ENCODE data around the gene FBXO3. TPM values are rescaled to one million over a fixed set of nuclear protein-coding genes. Genes with fewer than 3 reads are reported as not detected.
"Not testable (repeated sequence)": the region's sequence is repeated elsewhere in the genome, so short reads cannot be mapped to it uniquely, and the experiment has no call there.

The FBXO3 gene
- total RNA-seq, 1 experiment from 2014 or later: 32.9 TPM

DNA sequence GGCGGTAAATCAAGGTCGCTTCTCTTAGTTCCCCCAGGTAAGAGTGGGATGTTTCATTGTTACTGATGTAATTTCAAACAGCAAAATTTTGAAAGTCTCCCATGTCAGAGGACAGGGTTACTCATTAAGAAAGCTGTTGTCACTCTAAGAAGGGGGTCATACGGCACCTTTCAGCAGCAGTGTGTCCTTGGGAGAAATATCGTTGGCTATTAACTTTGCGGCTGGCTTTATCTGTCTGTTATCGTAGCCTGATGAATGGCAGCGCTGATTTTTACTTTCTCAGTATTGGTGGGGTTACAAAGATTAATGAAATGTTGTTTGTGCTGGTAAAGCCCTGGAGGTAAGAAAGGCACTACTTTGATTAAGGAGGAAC lies 27.5 kb upstream of the FBXO3 start:
- H3F3A ChIP-seq (ENCODE audit: insufficient read depth, low read depth): no peaks in the 10 kb centered on the region
- H3K36me3 ChIP-seq (ENCODE audit: low read depth): no peaks in the 10 kb centered on the region
- peak overlapping the region; percentile 35; the same call in 1 of the 2 replicates for H3K4me3 ChIP-seq
- H3K27ac ChIP-seq: no peak overlapping the region
- peak overlapping the region; percentile 78 for H3K4me2 ChIP-seq
- H3K27me3 ChIP-seq (ENCODE audit: insufficient read depth, low read depth): no peaks in the 10 kb centered on the region
- no peak for TF ChIP-seq EZH2 (IDR thresholded peaks at IDR 0.05; ENCODE audit: low read depth)
- TF ChIP-seq, protein P1, sequence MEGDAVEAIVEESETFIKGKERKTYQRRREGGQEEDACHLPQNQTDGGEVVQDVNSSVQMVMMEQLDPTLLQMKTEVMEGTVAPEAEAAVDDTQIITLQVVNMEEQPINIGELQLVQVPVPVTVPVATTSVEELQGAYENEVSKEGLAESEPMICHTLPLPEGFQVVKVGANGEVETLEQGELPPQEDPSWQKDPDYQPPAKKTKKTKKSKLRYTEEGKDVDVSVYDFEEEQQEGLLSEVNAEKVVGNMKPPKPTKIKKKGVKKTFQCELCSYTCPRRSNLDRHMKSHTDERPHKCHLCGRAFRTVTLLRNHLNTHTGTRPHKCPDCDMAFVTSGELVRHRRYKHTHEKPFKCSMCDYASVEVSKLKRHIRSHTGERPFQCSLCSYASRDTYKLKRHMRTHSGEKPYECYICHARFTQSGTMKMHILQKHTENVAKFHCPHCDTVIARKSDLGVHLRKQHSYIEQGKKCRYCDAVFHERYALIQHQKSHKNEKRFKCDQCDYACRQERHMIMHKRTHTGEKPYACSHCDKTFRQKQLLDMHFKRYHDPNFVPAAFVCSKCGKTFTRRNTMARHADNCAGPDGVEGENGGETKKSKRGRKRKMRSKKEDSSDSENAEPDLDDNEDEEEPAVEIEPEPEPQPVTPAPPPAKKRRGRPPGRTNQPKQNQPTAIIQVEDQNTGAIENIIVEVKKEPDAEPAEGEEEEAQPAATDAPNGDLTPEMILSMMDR (conservative IDR thresholded peaks at IDR 0.05): no peak
- 0 out of 2 replicates have a peak, but pooled peaks cover 5% of the 10 kb centered on the region for H3K4me1 ChIP-seq (replicated peaks; ENCODE audit: insufficient read depth)
- H3K79me2 ChIP-seq (ENCODE audit: low read depth): no peaks in the 10 kb centered on the region
- intact Hi-C loops (cut with micrococcal nuclease; ENCODE audit: unreplicated experiment): no loop called here
- no peak for DNase-seq
- no peaks in the 10 kb centered on the region for H4K20me1 ChIP-seq (ENCODE audit: insufficient read depth)
- no peaks in the 10 kb centered on the region for H3K9me3 ChIP-seq (ENCODE audit: insufficient read depth, low read depth)
- no peak overlapping the region; the same call in 1 of the 2 replicates for H2AFZ ChIP-seq
- CTCF ChIA-PET: no interaction called here
- no peaks in the 10 kb centered on the region for H3K9me2 ChIP-seq (ENCODE audit: insufficient read depth)
- POLR2A ChIA-PET (ENCODE audit: unreplicated experiment): no interaction called here
- BruUV-seq (replicated peaks): no TSS peak

- H3K9me2 ChIP-seq (ENCODE audit: insufficient read depth): no peaks in the 10 kb centered on the region
- POLR2A ChIA-PET (ENCODE audit: unreplicated experiment): interaction anchor here (0.7 kb wide), 1 partner anchor 228 kb away, joined by 7 read pairs; no protein-coding TSS in a partner anchor
- H3K9me3 ChIP-seq (ENCODE audit: insufficient read depth, low read depth): no peaks in the 10 kb centered on the region
- H2AFZ ChIP-seq: no peak overlapping the region
- H3K4me1 ChIP-seq (replicated peaks; ENCODE audit: insufficient read depth): 0 out of 2 replicates have a peak, but pooled peaks cover 5% of the 10 kb centered on the region
- no peaks in the 10 kb centered on the region for H3K36me3 ChIP-seq (ENCODE audit: low read depth)
- CTCF ChIA-PET: no interaction called here
- no peak overlapping the region for H3K4me3 ChIP-seq
- H3K79me2 ChIP-seq (ENCODE audit: low read depth): no peaks in the 10 kb centered on the region
- H3F3A ChIP-seq (ENCODE audit: insufficient read depth, low read depth): no peaks in the 10 kb centered on the region
- no peak overlapping the region for H3K4me2 ChIP-seq
- H3K27ac ChIP-seq: no peak overlapping the region
- TF ChIP-seq, protein P1 (conservative IDR thresholded peaks at IDR 0.05): no peak
- no peak for TF ChIP-seq EZH2 (IDR thresholded peaks at IDR 0.05; ENCODE audit: low read depth)
- BruUV-seq (replicated peaks): no TSS peak
- H4K20me1 ChIP-seq (ENCODE audit: insufficient read depth): no peaks in the 10 kb centered on the region
- DNase-seq: no peak
- H3K27me3 ChIP-seq (ENCODE audit: insufficient read depth, low read depth): no peaks in the 10 kb centered on the region
- intact Hi-C loops (cut with micrococcal nuclease; ENCODE audit: unreplicated experiment): no loop called here
These were observed 23.6 kb upstream of the FBXO3 start for GRCh38 chr11:33797879-33798278.

DNA sequence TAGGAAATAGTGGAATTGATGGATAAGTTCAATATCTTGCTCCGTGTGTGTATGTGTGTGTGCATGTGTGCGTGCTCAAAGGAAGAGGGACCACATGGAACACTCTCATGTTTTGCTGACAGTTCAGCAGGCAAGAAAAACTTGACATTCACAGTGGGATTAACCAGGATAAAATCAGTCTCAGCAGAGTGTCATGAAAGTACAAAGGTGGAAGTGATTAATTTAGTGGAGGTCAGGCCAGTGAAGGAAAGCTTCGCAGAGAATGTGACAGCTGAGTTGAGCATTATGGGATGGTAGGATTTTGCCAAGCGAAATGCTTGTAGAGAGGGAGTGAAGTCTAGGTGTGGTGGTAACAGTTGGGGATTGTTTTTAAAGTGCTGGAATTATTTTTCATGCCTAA lies 15.7 kb upstream of the FBXO3 start:
- BruUV-seq (replicated peaks): no TSS peak
- Histone ChIP-seq H3K27ac (no peak overlapping the region), H3K36me3 (ENCODE audit: low read depth) (no peaks in the 10 kb centered on the region), H2AFZ (no peak overlapping the region), H3K4me3 (no peak overlapping the region), H3F3A (ENCODE audit: insufficient read depth, low read depth) (no peaks in the 10 kb centered on the region), H3K79me2 (ENCODE audit: low read depth) (no peaks in the 10 kb centered on the region), H3K4me2 (no peak overlapping the region), H3K9me2 (ENCODE audit: insufficient read depth) (no peaks in the 10 kb centered on the region), H3K9me3 (ENCODE audit: insufficient read depth, low read depth) (no peaks in the 10 kb centered on the region), H3K27me3 (ENCODE audit: insufficient read depth, low read depth) (no peaks in the 10 kb centered on the region), H3K4me1 (replicated peaks; ENCODE audit: insufficient read depth) (no peaks in the 10 kb centered on the region), H4K20me1 (ENCODE audit: insufficient read depth) (no peaks in the 10 kb centered on the region)
- intact Hi-C loops (cut with micrococcal nuclease; ENCODE audit: unreplicated experiment): no loop called here
- DNase-seq: no peak
- ChIA-PET CTCF (no interaction called here), POLR2A (ENCODE audit: unreplicated experiment) (no interaction called here)
- no peak for TF ChIP-seq EZH2 (IDR thresholded peaks at IDR 0.05; ENCODE audit: low read depth)
- TF ChIP-seq, protein P1 (conservative IDR thresholded peaks at IDR 0.05): no peak

DNA sequence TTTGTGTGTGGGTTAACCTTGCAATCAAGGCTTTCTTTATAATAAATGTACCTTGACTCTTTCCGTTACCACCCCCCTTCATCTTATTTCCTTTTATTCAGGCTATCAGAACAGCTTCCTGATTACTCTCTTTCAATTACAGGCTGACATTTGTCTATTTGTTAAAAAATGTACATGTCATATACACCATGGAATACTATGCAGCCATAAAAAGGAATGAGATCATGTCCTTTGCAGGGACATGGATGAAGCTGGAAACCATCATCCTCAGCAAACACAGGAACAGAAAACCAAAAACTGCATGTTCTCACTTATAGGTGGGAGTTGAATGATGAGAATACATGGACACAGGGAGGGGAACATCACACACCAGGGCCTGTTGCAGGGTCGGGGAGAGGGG lies 13.8 kb upstream of the FBXO3 start:
- H3K27me3 ChIP-seq (ENCODE audit: insufficient read depth, low read depth); H3K79me2 ChIP-seq (ENCODE audit: low read depth); intact Hi-C loops (cut with micrococcal nuclease; ENCODE audit: unreplicated experiment); H3K36me3 ChIP-seq (ENCODE audit: low read depth); H2AFZ ChIP-seq; POLR2A ChIA-PET (ENCODE audit: unreplicated experiment); H3K9me3 ChIP-seq (ENCODE audit: insufficient read depth, low read depth); H3K27ac ChIP-seq; H3F3A ChIP-seq (ENCODE audit: insufficient read depth, low read depth); H3K4me2 ChIP-seq; H3K4me1 ChIP-seq (replicated peaks; ENCODE audit: insufficient read depth); H4K20me1 ChIP-seq (ENCODE audit: insufficient read depth); DNase-seq; H3K4me3 ChIP-seq; H3K9me2 ChIP-seq (ENCODE audit: insufficient read depth); CTCF ChIA-PET; BruUV-seq (replicated peaks): not testable (repeated sequence)
